Globus pallidus (tissue), 1 donor: ENCODE measurements around the gene ABCD3.

Experiments used
- DNase-seq: peaks from one replicate; pipeline ENCODE4 v3.0.0-alpha.2; 2015; ENCODE audit warnings: low spot score

The ABCD3 gene

DNA sequence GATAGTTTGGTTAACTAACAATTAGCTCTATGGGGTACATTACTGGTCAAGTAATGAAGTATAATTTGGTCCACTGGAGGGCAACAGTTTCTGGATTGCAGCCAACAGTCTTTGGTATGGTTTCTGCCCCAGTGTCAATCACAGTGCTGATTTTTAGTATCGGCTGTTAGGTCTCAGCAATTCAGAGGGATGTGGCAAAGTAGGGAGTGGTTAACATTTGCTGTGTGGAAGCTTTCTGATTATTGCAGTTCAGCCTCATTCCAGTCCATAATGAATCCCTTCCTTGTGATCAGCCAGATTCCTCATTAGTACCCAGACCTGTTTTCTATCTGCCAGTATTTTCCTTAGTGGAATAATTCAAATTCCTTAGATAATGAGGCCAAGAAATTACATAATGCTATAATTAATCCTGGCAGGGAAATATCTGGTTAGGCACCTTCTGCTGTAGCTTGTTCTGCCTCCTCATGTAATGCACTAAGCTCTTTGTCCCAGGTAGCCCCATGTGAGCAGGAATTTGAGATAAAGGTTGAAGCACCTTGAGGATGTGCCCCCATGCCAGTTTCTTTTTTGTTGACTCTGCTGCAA is 109.3 kb downstream of the ABCD3 start:
- DNase-seq: no peak

DNA sequence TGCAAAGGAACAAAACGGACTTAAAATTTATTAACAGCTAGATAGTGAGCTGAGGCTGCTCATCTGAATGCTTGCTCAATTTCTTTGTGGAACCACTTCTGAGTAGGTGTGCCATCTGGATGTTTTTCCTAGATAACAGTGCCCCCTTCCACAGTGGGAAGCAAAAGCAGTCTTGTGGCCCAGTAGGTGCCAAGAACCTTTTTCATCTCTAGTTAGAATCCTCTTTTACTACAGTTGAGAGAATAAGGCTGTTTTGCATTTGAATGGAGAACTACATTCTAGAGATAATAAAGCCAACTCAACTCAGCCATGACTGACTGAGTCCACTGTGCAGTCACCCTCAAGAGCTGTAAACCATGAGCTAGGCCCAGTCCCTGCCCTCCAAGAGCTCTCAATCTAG is 110.1 kb downstream of the ABCD3 start:
- no peak for DNase-seq

DNA sequence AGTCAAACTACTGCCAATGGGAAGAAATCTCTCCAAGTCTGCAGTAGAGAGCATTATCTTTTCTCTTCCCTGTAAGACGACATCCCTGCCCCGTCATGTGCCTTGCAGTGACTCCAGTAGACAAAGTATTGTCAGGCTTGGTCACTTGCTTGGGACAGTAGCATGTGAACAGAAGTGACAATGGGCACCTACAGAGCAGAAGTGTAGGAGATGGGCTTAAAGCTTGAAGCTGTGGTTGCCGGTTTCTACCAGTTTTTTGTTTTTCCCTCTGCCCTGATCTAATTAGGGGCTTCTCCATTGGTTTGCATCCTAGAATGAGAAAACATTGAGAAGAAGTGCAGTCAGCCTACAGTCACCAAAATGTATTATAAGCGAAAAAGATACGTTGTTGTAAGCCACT is 110.6 kb downstream of the ABCD3 start:
- DNase-seq: no peak

DNA sequence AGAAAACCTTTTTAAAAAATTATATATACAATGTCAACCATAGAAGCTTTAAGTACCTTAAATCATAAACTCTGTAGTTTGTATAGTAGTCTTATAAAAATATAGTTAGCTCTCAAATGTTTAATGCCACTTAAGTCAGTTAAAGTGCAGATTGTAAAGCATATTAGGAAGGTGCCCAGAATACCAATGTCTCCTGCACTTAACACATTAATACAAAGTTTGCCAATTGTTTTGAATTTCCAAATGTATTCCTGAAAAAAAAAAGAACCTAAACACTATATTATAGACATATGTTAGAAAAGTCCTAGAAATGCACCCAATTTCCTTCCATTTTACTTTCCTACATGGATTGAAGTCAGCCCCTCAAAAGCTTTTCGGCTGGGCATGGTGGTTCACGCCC is 111.2 kb downstream of the ABCD3 start:
- no peak for DNase-seq

DNA sequence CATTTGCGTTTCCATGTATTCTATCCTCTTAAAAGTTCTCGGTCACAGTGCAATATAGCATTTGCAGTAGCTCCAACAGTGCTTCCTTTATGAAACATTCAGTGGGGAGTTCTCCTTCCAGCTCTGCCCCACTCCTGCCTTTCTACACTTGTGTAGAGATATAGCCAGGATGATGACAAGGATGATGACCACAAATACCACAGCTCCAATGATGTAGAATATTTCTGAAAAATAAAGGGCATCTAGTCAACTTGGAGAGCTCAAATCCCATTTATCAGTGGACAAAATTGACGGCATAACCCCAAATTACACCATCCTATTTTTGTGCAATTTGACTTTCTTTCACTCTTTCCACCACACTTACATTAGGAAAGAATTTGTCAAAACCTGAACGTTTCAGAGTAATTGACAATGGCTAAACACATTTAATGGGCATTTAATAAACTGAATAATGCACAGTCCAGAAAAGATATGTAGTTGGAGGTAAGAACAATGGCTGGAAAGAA is 112.2 kb downstream of the ABCD3 start:
- no peak for DNase-seq

DNA sequence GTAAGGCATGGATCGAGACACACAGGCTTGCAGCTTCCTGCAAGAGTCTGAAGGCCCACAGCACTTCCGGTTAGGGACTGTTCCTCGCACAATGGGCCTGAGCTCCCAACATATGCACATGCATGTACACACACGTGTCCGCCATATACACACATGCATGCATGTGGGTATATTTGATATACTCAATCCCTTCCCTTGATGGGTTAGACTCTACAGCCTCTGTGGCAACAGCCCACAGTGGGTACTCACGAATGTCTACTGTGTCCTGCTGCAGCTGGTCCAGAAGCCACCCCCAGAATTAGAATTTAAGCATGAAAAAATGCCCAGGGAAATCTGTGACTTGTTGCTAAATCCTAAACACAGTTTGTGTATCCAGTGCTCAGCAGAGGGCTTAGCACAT is 113.5 kb downstream of the ABCD3 start:
- DNase-seq: no peak

DNA sequence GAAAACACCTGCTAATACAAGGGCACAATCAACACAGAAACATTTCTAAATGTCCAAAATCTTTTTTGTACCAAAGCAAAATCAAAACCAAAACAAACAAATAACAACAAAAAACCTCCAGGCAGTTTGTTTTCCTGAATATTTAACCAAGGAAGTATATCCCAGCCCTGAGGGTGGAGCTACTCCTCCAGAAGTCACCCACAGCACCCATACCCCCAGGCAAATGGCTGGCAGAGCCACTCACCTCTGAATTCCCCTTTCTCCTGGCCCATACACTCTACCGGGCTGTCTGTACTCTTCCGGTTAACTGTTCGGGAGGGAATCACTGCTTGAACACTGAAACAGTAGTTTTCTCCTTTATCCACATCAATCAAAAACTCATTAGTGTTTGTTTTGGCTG is 113.9 kb downstream of the ABCD3 start:
- no peak for DNase-seq

DNA sequence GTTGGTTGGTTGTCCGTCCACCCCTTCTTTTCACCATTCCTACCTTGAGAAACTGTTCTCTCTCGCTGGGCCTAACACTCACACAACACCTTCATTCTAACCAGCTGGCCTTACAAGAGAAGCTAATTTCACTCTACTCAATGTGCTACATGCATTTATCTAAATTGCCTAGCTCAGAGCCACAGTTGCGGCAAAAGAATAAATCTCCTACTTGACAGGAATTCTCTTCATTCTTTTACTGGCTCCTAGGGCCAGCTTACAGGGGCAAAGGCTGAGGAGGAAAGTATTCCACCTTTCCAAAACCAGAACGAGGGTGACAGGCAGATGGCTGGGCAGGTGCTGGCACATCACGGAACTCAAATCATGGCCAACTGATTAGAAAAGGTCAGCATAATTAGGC is 116.9 kb downstream of the ABCD3 start:
- no peak for DNase-seq

DNA sequence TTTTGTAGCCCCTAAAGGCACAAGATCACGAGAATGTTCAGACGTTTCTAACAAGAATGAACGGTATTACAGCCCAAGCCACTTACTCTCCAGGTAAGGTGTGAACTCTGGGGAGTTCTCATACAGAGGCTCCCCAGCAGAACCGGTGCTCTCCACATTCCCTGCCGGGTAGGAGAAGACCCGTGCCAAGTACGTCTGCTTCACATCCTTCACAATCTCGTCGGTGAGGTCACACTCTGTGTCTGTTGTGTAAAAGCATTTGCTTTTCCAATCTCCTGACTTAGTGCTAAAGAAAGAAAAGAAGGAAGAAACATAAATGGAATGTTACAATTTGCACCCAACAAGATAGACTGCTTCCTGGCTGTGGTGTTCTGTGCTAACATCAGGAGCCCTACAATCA is 117.7 kb downstream of the ABCD3 start:
- no peak for DNase-seq

DNA sequence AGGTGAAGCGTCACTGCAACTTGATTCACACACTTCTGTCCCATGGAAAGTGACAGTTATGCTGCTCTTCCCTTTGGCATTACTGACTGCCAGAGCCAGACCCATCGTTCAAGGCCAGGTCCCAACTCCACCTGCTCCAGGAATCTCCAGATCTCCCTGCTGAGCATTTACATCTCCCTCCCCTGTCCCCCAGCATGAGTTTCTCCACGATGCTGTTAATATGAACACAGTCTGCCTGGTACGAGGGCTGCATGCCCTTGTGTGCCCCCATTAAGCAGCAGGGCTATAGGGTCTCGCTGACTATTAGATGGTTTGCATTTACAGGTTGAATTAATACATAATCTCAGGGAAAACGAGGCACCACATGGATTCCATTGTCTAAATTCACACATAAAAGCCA is 119.1 kb downstream of the ABCD3 start:
- DNase-seq: no peak

DNA sequence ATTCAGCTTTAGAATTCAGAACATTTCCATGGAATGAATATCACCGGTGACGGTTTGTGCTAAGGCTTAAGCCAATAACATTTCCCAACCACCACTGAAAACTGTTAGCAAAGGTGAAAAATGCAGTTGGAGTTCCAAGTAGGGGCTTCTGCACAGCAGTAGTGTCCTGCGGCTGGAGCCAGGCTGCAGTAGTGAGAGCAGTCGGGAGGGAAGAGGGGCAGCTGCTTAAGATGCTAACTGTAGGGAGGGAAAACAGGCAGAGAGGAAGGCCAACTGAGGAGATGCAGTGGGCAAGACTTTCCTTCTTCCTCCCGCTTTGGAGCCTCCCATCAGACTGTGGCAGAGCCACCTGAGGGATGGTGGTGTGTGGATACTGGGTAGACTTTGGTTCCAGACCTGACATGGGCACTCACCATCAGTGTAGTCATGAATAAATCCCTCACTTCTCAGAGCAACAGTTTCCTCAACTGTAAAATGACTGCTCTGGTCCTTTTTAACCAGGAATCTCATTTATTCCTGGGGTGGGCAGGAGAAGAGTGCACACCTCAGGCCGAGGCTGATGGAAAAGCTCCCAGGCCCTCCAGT is 120.1 kb downstream of the ABCD3 start:
- DNase-seq: no peak

DNA sequence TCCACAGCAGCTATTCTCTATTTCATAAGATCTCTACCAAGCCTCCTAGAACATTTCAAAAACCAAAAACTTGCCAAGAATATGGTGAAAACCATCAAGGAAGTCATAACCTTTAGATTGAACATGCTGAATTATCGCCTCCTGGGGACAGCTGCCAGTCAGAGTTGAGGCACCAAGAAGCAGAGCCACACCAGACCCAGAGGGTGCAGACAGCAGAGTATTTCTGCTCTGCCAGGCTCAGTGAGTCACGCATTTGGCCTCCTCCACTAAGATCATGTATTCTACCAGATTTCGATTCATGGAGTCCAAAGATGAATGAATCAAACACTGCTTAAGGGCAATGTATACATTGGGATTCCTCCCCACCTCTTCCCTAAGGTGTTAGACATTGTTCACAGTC is 121.3 kb downstream of the ABCD3 start:
- DNase-seq: no peak

DNA sequence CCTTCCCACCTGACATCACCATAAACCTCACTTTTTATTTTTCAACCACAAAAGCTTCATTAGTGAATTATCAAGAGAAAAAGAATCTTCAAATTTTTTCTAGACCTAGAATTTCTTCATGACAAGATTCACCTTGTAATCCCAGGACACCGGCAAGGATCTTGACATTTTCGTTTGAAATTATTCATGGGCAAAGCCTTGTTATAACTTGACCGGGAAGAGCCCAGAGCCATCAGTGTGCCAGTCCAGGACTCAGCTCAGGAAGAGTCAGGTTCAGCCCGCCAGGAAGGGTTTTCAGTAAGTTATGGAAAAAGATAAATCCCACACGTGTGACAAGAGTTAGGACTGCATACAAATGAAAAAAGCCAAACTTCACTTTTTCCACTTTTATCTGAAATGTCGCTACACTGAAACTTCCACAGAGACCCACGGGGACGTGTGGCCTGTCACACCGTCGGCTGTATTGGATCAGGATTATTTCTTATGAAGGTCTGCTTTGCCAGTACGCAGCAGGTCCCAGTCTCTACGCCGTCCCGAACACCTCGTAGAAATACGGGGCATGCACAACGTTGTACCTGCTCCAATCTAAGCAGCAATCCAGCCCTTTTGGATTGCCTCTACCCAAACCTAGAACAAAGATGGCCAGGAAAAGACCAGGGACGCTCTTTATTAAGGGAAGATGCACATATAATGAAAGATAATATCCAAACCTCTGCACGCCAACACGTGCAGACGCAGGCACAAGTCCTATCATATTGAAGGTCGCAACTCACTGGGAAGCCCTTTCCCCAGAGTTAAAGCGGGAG is 122.5 kb downstream of the ABCD3 start:
- DNase-seq: no peak

DNA sequence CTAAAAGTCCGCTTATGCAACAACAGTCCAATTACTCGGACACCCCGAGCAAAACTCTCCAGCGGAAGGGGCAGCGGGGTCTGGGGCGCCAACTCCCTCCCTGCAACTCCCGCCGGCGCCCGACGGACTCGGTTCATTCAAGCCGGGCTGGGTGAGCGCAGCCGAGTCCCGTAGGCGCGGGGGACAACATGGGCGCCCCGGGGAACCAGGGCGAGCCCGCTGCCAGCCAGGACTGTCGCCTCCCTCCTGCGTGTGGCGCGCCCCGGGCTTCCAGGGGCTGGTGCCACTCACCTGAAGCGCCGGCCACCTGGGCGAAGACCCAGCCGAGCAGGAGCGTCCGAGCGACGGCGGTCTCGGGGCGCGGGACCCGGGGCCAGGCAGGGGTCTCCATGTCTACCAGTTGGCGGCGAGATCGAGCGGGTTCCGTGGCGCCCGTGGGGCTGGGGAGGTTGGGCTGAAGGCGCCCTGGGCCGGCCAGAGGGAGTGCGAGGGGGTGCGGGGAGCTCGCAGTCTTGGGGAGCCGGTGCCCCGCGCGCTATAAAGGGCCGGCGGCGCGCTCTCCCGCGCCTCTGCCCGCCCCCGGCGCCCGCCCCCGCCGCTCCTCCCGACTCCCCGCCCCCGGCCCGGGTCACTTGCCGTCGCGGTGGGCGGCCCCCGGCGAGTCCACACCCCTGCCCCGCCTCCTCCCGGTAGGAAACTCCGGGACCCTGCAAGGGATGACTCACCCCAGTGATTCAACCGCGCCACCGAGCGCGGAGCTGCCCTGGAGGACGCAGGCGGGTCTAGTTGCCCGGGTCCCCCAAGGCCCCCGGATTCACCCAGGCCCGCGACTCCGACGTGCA is 123.3 kb downstream of the ABCD3 start, which contains the start of gene F3:
TSS of gene F3 (minus strand) at position 514 of the 842 bp plus-strand sequence. CDS start at position 391, 123 bp downstream.
- peak; percentile 69 for DNase-seq

DNA sequence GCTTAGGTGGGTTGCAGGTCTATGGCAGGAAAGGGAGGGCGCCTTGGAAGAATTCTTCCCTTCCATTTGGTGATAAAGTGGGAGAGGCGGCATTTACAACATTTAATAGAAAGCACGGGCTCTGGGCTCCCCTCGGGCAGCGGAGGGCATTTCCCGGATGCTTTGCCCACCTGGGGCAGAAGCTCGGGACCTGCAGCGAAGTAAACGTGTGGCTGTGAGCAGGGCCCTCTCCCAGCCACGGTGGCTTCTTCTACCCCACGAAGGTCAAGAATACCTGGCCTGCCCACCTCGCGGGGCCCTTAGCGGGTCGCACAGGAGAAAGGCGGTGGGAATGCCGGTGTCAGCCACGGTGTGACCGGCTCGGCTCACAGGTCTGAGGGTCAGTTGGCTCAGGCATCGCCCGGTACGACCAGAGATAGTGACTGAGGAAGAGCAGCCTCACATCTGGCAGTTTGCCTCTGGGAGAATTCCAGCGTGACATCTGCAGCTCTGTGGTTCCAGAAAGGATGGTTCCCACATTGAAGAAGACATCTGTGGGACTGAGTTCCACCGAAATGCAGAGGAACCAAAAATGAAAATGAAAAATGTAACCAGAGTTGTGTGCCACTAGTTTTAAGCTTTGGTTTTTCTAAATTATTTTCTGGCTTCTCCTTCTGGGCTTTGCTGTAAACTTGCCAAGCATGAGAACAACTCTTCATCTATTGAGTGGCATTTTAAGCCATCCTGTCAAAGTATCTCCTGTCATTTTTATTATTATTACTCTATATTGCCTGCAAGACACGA is 124.1 kb downstream of the ABCD3 start:
- DNase-seq: peak; percentile 42

DNA sequence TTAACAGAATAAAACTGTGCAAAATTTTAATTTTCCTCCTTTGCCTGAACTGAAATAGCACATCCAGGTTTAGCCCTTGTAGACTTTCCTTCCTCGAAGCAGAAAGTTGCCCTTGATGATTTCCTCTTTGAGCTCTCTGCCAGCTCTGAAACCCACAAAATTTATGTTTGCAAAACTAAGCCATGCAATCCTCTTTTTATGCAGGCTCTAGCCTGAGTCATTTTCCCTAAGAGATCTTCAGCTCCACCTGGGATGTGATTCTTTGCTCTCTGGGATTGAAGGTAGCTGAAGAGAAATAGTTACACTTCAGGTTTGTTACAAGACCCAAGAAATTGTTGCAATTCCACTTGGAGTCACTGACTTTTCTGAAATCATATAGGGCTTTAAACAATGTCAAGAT is 124.8 kb downstream of the ABCD3 start:
- no peak for DNase-seq

DNA sequence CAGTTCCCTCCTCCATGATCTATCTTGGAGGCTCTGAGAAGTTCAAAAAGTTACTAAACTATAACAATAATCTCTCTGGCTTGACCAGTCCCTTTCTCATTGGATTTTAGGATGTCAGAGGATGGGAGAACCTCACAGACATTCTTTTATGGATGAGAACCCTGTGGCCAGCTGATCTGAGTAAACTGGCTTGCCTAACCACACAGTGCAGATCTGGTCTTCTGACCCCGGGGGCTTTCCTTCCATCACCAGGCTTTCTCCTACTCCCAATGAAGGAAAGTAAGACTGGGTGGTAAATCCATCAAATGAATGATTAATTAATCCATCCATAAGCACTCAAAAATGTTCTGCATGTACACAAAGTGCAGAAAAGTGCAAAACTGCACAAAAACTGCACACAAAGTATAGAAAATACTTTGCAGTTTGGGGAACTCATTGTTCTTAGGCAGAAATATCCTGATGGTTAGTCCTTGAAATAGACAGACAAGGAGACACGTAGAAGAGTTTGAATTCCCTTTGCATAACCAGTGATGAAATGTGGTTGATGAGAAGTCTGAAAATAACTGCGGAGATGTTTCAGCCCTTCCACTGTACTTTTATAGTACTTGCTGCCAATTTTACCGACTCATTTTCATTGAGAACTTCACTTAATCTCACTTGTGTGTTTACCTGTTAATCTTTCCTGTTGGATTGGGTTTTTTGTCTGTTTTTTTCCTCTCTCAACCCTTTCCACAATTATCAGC is 125.9 kb downstream of the ABCD3 start:
- no peak for DNase-seq

DNA sequence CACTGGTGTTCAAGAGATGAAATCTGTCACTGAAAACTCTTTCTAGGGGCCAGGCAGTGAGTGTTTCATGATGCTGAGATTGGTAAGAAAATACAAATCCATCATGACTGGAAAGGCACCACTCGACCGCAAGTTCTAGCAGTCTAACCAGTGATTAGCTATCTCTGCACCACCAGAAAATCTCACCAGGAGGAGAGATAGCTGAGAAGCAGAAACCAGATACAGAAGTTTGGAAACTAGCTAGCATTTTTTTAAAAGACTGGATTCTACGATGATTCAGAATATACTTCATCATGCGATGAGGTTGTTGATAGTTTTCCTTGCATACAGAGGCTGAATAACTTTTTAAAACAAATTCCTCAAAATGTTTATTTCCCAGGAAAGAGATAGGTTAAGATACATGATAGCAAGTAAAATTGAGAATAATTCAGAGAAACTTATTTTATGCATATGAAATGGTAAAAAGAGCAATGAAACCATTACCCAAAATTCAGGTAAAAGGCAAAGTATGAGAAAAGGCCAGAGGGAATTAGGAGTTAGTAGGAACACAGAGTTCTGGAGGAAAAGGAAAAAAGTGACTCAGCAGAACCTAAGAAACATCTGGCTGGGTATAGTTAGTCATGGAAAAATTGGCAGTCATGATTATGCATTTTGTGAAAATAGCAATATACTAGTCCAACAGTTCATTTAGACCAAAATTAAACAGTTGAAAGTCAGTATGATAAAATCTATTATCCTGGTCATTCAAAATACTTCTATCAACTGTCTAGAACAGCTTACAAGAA is 126.7 kb downstream of the ABCD3 start:
- DNase-seq: no peak

DNA sequence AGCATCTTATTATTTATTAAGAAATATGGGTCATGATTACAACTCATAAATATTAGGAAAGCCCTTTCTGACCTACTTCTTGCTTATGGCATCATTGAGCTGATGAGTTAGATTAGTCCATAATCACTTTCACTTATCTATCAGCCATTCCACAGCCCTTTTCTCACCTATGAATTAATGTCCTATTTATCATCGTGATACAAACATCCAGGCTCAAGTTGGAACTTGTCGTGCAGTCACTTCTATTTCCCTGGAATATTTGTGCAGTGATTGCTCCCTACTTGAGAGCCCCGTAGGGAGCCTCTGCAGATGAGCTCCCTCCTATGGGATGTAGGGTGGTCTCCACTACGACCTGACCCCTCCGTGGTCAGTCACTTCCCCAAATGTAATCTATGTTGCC is 131.5 kb downstream of the ABCD3 start:
- DNase-seq: no peak

DNA sequence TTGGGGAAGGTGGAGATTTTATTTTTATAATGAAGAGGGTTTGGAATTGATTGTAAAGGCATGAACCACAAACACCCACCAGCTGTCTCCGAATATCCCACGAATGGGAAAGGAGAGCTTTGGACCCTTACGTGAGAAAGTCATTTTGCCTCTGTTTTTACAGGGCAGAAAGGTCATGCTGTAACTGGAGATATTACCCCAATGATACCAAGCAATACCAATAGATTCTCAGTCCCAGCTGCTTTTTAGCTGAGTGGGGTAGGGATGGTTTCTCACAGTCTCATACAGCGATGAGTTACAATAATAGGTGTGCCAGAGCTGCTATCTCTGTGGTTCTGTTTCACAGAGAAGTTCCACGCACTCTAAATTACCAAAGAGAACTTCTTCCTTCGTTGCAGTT is 132.2 kb downstream of the ABCD3 start:
- DNase-seq: no peak
